ENCODE data around the gene WIPF3.
"Not testable (repeated sequence)": the region's sequence is repeated elsewhere in the genome, so short reads cannot be mapped to it uniquely, and the experiment has no call there.

Gene WIPF3

DNA sequence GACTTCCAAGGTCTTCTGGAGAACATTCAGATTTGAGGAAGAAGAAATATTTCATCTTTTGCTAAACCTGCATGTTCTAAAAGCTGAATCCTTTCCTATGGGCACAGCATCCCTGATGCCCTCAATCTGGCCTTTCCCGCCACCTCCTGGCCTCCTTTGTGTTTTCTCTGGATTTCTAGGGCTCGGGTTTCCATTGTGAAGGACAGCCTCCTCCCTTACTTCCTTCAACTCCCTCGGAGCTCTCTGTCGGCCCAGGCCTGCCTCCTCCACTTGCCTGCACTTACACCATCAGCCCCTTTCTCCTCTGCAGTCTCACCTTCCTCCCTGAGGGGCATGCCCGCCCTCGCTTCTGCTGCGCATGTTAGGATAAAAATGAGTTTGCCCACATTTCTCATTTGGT, 75.4 kb downstream of the WIPF3 start:
- no peak for DNase-seq (ENCODE audit: low read depth)

DNA sequence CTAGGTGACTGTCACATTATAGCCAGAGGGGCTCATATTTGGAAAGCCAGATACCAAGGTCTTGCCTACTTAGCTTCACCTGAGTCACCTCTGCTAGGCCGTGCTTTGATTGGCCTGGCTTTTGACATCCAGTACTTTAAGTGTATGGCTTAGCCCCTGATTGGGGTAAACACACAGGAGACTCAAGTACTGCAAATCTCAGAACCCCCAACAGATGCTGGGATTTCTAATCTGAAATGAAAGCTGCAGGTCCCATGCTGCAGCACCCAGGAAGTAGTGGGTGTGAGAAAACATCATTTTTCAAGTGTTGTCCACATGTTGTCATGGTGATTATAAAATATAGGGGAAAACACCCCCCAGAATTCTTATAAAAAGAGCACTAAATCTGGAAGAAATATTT, 76.2 kb downstream of the WIPF3 start:
- DNase-seq (ENCODE audit: low read depth): no peak

DNA sequence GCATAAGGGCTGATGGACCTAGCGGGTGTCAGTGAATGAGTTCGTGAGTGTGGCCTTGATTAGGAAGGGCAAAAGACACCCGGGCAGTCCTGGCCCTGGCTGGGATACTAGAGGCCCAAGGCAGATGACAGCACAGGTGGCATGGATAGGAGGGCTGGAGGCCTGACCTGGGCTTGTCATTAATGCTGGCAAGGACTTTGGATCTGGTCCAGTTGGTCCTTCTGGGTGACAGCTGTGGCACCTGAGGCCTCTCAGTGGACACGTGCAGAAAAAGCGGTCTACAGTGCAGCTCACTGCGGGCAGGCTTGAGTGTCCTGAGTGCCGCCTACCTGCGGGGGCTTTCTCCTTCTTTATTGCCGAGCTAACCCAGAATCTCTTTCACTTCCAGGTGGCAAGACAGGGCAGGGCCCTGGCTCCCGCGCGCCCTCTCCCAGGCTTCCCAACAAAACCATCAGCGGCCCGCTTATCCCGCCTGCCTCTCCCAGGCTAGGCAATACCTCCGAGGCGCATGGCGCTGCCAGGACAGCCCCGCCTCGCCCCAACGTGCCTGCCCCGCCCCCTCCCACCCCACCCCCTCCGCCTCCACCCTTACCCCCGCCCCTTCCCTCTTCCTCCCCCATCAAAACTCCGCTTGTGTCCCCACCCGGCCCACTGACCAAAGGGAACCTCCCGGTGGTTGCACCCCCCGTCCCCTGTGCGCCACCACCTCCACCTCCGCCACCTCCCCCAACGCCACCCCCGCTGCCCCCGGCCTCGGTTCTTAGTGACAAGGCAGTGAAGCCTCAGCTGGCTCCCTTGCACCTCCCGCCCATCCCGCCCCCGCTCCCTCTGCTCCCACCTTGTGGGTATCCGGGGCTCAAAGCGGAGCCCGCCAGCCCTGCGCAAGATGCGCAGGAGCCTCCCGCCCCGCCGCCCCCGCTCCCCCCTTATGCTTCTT, 77.4 kb downstream of the WIPF3 start:
- no peak for DNase-seq (ENCODE audit: low read depth)

DNA sequence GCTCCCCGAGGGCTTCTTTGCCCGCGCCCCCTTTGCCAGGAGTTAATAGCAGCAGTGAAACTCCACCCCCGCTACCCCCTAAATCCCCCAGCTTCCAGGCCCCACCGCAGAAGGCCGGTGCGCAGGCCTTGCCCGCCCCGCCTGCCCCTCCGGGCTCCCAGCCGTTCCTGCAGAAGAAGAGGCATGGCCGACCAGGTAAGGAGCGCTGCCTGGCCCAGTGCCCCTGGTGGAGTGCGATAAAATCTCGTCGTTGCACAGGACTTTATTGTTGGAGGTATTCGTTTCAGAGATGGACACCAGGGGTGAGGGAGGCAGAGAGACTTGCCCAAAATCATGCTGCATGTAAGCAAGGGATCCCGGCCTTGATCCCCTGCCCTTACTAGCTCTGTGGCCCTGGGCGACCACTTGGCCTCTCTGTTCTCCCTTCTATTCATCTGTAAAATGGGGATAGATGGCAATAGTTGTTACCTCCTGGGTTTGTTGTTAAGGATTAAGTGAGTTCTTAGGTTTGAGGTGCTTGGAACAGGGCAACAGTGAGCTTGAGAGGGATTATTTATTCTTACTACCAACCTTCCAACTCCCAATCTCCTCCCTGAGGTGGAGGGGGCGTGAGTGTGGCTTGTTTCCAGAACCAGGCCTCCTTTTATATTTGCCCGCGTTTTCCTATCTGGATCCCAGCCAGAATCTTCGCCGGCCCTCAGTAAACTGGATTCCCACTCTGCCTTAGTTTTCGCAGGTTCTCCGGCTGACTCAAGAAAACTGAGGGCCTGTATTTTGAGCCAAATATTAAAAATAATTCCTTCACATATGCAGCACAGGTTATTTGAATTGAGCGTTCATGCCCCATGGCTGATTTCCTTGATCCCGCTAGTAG, 78.3 kb downstream of the WIPF3 start:
- DNase-seq (ENCODE audit: low read depth): no peak

DNA sequence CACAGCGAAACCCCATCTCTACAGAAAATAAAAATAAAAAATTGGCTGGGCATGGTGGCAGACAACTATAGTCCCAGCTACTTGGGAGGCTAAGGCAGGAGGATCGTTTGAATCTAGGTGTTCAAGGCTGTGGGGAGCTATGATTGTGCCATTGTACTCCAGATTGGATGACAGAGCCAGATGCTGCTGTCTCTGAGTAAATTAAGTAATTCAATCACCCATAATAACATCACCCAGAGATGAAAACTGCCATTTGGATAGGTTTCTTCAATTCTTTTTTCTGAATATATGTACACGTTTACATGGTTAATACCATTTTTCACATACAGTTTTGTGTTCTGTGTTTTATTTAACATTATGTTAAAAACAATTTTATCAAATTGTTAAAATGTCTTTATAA, 79.3 kb downstream of the WIPF3 start:
- DNase-seq (ENCODE audit: low read depth): no peak

DNA sequence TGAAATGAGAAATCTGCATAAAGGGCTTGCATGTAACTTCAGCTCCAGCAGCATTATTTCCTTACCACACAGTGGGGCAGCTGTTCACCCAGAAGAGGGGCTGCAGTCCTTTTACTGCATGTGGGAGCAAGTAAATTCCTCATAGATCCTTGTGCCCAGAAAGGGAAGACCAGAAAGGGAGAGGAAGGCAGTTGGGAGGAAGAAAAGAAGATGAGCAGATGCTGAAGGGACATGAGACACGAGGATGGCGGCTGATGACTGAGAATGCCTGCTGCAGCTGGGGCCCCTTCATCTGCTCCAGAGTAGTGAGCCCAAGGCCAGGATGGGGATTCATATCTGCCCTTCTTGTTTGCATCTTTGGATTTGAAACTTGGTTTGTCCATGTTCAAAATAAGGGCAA, 80.5 kb downstream of the WIPF3 start:
- DNase-seq (ENCODE audit: low read depth): no peak

DNA sequence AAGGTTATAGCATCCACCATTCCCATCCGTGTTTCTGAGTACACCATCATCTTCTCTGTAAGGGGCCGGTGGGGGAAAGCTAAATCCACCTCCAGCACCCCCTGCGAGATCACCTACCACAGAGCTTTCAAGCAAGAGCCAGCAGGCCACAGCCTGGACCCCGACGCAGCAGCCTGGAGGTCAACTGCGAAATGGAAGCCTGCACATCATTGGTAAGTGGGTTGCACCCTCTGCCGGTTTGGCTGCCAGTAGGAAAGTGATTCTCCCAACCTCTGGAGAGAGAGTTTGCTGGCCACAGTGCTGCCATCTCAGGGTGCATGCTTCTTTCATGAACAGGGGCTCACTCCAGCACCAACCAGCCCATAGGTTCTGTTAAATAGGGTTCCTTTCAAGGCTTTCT, 81.7 kb downstream of the WIPF3 start:
- DNase-seq (ENCODE audit: low read depth): no peak

DNA sequence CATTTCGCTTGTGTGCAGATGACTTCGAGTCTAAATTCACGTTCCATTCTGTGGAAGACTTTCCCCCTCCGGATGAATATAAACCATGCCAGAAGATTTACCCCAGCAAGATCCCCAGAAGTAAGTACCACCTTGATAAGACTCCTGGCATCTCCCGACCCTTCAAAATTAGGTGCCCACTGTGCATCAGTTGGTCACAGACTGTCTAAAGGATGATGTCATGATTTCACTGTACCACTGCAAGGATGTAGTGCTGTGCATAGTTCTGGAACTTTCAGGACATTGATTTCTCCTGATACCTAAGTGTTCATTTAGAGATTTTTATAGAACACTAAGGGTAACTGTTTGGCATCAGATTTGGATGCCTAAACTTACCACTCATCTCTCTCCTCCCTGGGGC, 83.0 kb downstream of the WIPF3 start:
- DNase-seq (ENCODE audit: low read depth): no peak

DNA sequence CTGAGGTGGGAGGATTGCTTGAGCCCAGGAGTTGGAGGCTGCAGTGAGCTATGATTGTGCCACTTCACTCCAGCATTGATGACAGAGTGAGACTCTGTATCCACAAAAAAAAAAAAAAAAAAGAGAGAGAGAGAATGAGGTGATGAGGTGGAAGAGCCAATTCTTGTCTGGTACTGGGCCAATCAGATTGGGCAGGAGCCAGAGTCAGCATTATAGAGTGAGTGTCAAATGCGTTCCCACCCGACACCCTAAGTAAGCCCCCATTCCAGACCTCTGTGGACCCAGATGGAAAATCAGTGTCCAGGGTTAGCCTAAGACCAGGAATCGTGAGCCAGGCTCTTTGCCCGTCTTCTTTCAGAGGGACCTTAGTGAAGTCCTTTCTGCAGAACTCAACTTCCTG, 83.9 kb downstream of the WIPF3 start:
- DNase-seq (ENCODE audit: low read depth): no peak

DNA sequence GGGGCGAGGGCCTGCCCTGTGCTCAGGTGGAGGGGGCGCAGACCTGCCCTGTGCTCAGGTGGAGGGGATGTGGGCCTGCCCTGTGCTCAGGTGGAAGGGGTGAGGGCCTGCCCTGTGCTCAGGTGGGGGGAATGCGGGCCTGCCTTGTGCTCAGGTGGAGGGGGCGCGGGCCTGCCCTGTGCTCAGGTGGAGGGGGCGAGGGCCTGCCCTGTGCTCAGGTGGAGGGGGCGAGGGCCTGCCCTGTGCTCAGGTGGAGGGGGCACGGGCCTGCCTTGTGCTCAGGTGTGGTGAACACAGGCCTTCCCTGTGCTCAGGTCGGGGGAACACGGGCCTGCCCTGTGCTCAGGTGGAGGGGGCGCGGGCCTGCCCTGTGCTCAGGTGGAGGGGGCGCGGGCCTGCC, 84.5 kb downstream of the WIPF3 start:
- DNase-seq (ENCODE audit: low read depth): not testable (repeated sequence)

DNA sequence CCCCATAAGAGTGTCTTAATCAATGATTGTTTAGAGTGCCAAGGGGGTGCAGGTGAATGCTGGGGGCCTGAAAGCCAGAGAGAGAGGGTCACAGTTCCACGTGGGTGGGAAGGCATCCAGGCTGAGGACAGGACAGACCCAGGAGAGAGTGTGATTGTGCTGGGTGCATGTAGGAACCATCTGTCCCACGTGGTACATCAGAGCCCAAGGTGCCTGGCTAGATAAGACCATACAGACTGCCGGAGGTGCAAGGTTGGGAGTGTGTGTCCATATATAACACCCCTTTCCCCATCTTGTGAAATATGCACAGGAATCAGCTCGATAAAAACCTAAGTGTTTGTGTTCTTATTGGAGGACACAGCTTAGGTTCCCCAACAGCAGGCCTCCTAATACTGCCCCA, 85.5 kb downstream of the WIPF3 start:
- DNase-seq (ENCODE audit: low read depth): no peak

DNA sequence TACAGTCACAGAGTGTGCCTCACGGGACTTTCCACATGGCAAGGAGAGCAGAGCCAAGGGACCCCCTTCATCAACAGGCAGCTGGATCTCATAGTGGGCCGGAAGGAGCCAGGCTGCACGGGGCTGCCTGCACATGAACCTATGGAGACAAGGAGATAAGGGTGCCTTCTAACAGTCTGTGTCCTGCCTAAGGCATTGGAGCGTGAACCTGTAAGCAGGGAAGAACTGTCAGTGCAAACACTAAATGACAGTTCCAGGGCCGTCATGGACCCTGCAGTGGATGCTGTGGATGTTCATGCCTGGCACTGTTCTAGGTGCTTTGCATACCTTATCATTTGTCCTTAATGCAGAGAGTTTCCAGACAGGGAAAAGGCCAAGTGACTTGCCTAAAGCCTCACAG, 85.9 kb downstream of the WIPF3 start:
- DNase-seq (ENCODE audit: low read depth): no peak

DNA sequence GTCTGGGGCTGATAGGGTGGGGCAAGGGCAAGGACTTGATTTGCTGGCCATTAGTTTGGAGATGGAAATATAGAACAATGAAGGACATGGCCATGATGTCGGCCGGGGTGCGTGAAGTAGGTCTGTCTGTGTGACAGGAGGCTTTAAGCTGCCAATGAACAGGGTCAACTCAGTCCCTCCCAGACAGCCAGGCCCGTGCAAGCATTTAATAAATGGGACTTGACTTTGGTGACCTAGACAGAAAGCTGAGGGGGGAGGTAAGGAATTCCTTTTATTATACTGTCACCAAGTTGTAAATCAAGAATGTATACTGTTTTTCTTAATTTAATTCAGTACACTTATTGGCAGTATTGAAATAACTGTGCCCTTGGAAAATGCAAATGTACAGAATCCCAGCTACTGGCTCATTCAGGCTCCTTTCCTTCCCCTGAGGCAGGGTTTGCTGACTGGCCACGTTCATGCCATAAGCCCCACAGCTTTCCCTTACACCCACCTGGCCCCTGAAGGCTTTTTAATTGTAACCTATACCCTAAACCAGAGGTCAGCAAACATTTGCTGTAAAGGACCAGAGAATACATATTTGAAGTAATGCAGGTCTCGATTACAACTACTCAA, 87.2 kb downstream of the WIPF3 start:
- DNase-seq (ENCODE audit: low read depth): no peak

DNA sequence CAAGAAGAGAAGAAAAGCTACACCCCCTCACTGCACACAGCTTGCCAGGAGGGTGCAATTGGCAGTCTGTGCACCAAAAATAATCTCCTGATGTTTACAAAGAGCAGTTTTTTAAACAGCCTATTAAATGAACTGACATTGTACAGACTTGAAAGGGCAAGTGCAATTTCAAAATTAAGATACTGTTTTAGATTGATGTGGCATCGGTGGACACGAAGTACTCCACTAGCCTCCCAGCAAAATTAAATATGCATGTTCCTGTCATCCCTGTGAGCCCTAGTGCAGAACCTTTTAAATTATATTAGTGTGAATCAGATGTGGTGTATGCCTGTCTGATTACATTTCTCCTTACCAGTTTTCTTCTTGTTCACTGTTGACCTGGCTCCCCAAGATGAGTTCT, 87.9 kb downstream of the WIPF3 start:
- DNase-seq (ENCODE audit: low read depth): no peak

DNA sequence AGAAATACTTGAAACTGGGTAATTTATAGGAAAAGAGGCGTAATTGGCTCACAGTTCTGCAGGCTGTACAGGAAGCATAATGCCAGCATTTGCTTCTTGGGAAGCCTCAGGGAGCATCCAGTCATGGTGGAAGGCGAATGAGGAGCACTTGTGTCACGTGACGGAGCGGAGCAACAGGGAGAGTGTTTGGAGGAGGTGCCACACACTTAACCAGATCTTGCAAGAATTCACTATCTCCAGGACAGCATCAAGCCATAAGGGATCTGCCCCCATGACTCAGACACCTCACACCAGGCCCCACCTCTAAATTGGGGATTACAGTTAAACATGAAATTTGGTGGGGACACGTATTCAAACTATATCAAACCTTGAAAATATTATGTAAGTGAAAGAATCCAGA, 89.3 kb downstream of the WIPF3 start:
- no peak for DNase-seq (ENCODE audit: low read depth)

DNA sequence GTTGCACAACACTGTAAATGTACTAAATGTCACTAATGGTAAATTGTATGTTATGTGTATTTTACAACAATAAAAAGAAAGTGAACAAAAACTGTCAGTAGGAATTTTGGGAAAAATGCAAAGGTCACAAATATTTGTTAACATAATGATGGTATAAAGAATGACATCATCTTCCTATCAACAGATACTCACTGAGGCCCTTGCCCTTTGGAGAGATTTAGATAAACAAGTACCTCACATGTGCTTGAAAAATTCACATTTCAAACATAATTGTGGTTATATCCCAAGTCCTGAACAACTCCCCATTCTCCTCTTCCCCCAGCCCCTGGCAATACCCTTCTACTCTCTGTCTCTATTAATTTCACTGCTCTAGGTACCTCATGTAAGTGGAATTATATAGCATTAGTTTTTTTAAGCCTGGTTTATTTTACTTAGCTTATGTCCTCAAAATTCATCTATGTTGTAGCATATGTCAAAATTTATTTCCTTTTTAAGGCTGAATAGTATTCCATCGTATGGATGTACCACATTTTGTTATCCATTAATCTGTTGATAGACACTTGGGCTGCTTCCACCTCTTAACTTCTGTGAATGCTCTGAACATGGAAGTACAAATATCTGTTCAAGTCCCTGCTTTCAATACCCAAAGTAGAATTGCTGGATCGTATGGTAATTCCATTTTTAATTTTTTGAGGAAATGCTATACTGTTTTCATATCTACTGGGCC, 90.5 kb downstream of the WIPF3 start:
- no peak for DNase-seq (ENCODE audit: low read depth)

DNA sequence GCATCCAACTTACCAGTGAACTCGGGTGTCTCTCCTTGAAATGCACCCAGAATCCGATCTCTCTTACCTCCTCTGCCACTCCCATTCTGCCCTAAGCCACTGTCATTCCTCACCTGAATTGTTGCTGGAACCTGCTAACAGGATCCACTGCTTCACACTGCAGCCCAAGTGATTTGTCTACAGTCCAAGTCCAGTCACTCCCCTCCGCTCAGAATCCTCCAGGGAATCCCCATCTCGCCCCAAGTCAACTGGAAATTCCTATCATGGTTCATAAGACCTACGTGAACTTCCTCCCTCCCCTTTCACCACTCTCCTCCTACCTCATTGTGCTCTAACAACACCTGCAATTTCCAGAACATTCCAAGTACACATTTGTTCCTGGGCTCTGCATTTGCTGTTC, 92.0 kb downstream of the WIPF3 start:
- DNase-seq (ENCODE audit: low read depth): no peak

DNA sequence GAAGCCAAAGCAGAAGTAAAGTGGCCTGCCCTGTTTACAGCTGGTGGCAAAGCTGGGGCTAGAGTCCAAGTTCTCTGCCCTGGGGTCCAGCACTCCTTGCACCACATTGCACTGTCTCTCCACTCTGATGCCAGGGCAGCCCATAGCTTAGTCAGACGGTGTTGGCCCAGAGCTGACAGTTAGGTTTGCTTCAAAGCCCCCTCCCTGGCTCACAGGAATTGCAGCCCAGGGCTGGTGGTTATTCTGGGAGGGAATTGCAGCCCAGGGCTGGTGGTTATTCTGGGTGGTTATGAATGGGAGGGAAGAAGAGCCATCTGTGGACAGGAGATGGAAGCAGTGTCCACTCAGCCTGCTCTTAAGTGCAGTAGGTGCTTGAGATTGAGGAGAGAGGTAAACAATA, 94.4 kb downstream of the WIPF3 start:
- no peak for DNase-seq (ENCODE audit: low read depth)

DNA sequence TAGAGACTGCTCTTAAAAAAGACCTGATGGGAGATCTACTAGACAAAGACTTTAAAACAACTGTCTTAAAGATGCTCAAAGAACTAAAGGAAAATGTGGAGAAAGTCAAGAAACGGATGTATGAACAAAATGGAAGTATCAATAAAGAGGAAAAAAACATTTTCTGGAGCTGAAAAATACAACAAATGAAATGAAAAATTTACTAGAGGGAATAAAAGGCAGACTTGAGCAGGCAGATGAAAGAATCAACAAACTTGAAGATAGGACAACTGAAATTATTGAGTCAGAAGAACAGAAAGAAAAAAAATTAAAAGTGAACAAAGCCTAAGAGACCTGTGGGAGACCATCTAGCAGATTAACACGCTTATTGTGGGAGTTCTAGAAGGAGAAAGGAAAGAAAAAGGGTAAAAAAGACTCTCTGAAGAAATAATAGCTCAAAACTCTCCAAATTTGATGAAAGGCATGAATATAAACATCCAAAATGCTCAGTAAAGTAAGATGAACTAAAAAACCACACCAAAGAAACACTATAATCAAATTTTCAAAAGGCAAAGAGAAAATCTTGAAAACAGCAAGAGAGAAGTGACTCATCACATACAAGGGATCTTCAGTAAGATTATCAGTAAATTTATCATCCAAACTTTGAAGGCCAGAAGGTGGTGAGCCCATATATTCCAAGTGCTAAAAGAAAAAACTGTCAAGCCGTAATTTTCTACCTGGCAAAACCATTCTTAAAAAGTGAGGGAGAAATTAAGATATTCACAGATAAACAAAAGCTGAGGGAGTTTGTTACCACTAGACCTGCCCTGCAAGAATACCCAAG, 100.1 kb downstream of the WIPF3 start:
- no peak for DNase-seq (ENCODE audit: low read depth)

DNA sequence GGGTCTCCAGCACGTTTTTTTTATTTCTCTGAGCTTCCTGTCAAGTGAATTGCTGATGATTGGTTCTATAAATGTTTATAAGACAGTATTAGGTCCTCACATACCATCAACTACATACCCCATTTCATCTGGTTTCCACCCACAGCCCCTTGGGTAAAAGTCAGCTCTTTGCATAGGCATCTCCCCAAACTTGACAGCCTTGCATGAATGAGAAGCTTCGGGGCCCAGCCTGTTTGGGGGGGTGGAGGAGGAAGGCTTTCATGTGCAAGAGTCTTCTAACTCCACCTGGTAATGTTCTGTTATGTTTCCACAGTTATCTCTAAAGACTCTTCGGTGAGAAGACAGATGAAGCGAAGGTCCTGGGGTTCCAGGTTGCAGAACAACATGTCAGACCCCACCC, 107.9 kb downstream of the WIPF3 start:
- DNase-seq (ENCODE audit: low read depth): no peak
